Suprapubic skin (tissue), 4 donors: Measurements from ENCODE around the gene RDH14. TPM values are rescaled to one million over a fixed set of nuclear protein-coding genes. Genes with fewer than 3 reads are reported as not detected.

Source experiments
- DNase-seq, 2 donors: peaks; one replicate each; pipeline ENCODE4 v3.0.0-alpha.2; 2019; ENCODE audit warnings: low spot score in 2 of 2
- H3K27ac ChIP-seq: fragments of 200-600 bp; sonication (generic); one replicate; pipeline ENCODE4 v1.5.1; 2019
- H3K27me3 ChIP-seq: fragments of 200-600 bp; sonication (generic); one replicate; pipeline ENCODE4 v1.5.1; 2019
- H3K36me3 ChIP-seq: fragments of 200-600 bp; sonication (generic); one replicate; pipeline ENCODE4 v1.5.1; 2019
- H3K4me1 ChIP-seq: fragments of 200-600 bp; sonication (generic); one replicate; pipeline ENCODE4 v1.5.1; 2019
- H3K4me3 ChIP-seq: fragments of 200-600 bp; sonication (generic); one replicate; pipeline ENCODE4 v1.5.1; 2019; ENCODE audit warnings: mild to moderate bottlenecking
- H3K9me3 ChIP-seq: fragments of 200-600 bp; sonication (generic); one replicate; pipeline ENCODE4 v1.5.1; 2019
- EP300 ChIP-seq: sonication (generic); formaldehyde crosslinking; IDR thresholded peaks from one replicate; pipeline ENCODE4 v1.6.1; 2017; ENCODE audit warnings: antibody characterized with exemption
- POLR2A ChIP-seq, 2 donors: fragments of 450-650 bp; IDR thresholded peaks; one replicate each; pipeline ENCODE4 v1.6.1; 2017; ENCODE audit warnings: antibody characterized with exemption in 2 of 2, mild to moderate bottlenecking in 2 of 2, moderate library complexity in 2 of 2
- POLR2AphosphoS5 ChIP-seq, 3 donors: sonication (generic); formaldehyde crosslinking; IDR thresholded peaks; one replicate each; pipeline ENCODE4 v1.6.1; 2017; ENCODE audit warnings: antibody characterized with exemption in 3 of 3
- WGBS: methylation state at CpG from one replicate; pipeline ENCODE4 v1.1.5; 2018; 5-methylcytosine and 5-hydroxymethylcytosine counted together
- total RNA-seq, 4 donors: library from RNA; depleted of rRNA; stranded (reverse); fragments of >200 nt; gene quantifications; one replicate each; pipeline ENCODE4 v1.1.0, GENCODE V29; 2016
- TF ChIP-seq, protein P1 (sequence below), 2 donors: fragments of 200-600 bp in 1 of 2; fragments of 450-650 bp in 1 of 2; sonication (generic) in 1 of 2; IDR thresholded peaks; one replicate each; pipeline ENCODE4 v1.5.1; 2016 to 2019; ENCODE audit warnings: antibody characterized with exemption in 2 of 2, mild to moderate bottlenecking in 1 of 2, moderate library complexity in 1 of 2

The RDH14 gene
- total RNA-seq, 4 donors from 2014 or later = 13.4 to 18.6 (median 15.1) TPM

DNA sequence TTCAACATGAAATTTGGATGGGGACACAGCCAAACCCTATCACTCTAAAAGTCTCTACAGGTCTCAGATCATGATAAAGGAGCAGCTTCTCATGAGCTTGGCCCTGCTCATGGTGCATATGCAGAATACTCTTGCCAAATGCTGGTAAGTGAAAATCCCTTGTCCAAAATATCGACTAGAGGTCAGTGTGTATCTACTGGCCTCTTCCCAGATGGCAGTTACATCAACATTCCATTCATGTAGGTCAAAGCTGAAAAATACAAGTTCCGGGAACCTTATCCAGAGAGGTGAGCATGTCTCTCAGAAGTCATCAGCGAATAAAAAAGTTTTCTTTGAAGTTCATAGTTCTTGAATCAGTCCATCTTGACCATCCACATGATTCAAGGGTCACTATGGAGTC is 36.5 kb upstream of the RDH14 start:
- no peaks in the 10 kb centered on the region for H3K27me3 ChIP-seq
- WGBS = 95% methylated on average over 3 of the region's 3 CpGs
- H3K4me1 ChIP-seq = peaks cover 3% of the 10 kb centered on the region
- no peak overlapping the region for H3K4me3 ChIP-seq
- no peaks in the 10 kb centered on the region for H3K9me3 ChIP-seq
- no peak overlapping the region for H3K27ac ChIP-seq
- TF ChIP-seq EP300 (no peak), POLR2AphosphoS5 (IDR thresholded peaks at IDR 0.05) (no peak), POLR2A (IDR thresholded peaks at IDR 0.05) (no peak)
- TF ChIP-seq, protein P1, sequence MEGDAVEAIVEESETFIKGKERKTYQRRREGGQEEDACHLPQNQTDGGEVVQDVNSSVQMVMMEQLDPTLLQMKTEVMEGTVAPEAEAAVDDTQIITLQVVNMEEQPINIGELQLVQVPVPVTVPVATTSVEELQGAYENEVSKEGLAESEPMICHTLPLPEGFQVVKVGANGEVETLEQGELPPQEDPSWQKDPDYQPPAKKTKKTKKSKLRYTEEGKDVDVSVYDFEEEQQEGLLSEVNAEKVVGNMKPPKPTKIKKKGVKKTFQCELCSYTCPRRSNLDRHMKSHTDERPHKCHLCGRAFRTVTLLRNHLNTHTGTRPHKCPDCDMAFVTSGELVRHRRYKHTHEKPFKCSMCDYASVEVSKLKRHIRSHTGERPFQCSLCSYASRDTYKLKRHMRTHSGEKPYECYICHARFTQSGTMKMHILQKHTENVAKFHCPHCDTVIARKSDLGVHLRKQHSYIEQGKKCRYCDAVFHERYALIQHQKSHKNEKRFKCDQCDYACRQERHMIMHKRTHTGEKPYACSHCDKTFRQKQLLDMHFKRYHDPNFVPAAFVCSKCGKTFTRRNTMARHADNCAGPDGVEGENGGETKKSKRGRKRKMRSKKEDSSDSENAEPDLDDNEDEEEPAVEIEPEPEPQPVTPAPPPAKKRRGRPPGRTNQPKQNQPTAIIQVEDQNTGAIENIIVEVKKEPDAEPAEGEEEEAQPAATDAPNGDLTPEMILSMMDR (IDR thresholded peaks at IDR 0.05) = no peak
- H3K36me3 ChIP-seq = no peaks in the 10 kb centered on the region
- DNase-seq = no peak

DNA sequence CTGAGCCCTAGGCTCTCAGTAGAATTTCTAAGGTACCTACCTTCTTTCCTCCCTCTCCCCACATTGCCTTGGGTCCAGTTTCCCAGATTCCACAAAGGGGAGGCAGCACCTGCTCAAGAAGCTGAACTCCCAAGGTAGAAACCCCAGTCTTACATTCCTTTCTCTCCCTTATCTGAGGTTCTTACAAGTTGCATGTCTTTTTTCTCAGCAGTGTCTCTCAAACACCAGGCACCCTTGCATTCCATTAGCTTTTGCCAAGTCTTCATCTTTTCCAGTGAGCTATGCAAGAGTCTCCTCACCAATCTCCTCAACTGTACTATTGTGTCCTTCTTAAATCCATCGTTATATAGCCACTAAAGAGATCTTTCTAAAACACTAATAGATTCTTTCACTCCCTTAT is 33.0 kb upstream of the RDH14 start:
- Histone ChIP-seq H3K27ac (no peak overlapping the region), H3K9me3 (no peaks in the 10 kb centered on the region), H3K36me3 (no peaks in the 10 kb centered on the region), H3K27me3 (no peaks in the 10 kb centered on the region), H3K4me3 (no peak overlapping the region), H3K4me1 (no peaks in the 10 kb centered on the region)
- TF ChIP-seq POLR2A (IDR thresholded peaks at IDR 0.05) (no peak), POLR2AphosphoS5 (IDR thresholded peaks at IDR 0.05) (no peak), EP300 (no peak)
- TF ChIP-seq, protein P1 (IDR thresholded peaks at IDR 0.05) = no peak
- DNase-seq = no peak
- WGBS = 93% methylated on average over 1 of the region's 1 CpG

DNA sequence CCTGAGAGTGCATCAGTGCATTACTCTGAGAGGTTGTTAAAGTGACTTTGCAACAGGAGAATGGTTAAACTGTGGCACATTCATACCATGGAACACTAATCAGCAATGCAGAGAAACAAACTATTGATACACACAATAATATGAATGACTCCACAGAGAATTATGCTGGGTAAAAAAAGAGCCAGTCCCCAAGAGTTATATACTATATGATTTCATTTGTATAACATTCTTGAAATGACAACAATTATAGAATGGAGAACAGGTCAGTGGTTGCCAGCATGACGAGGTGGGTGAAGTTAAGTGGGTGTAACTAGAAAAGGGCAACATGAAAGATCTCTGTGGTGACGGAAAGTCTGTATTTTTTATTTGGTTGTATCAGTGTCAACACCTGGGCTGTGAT is 31.9 kb upstream of the RDH14 start:
- no peaks in the 10 kb centered on the region for H3K36me3 ChIP-seq
- 96% methylated on average over 2 of the region's 2 CpGs for WGBS
- no peaks in the 10 kb centered on the region for H3K27me3 ChIP-seq
- no peak overlapping the region for H3K27ac ChIP-seq
- TF ChIP-seq POLR2A (IDR thresholded peaks at IDR 0.05) = no peak
- TF ChIP-seq, protein P1 (IDR thresholded peaks at IDR 0.05) = no peak
- TF ChIP-seq EP300 = no peak
- TF ChIP-seq POLR2AphosphoS5 (IDR thresholded peaks at IDR 0.05) = no peak
- H3K4me3 ChIP-seq = no peak overlapping the region
- no peak for DNase-seq
- no peaks in the 10 kb centered on the region for H3K4me1 ChIP-seq
- H3K9me3 ChIP-seq = no peaks in the 10 kb centered on the region

DNA sequence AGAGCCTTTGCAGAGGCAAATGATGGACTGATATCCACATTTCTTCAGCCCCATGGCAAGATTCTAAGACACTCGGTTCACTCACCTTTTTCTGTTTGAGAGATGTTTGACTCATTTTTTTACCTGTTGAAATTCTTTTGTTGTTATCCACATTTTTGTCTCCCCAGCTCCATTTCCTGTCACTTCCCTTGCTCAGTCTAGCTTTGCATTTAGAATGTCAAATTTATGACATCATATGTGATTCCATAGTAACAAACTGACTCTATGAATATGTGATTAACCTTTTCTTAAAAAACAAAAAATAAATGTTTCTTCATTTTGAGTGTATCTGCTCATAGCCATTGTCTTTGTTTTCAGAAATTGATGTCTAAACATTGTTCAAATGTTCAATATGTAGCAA is 28.9 kb upstream of the RDH14 start, which contains the start of gene NT5C1B:
TSS of gene NT5C1B (minus strand) at position 216 of the 400 bp plus-strand sequence. CDS start at position 115, 101 bp downstream.
- H3K27ac ChIP-seq = no peak within 1 kb of the TSS
- no peaks in the 10 kb centered on the region for H3K36me3 ChIP-seq
- no peaks in the 10 kb centered on the region for H3K27me3 ChIP-seq
- DNase-seq = no peak
- TF ChIP-seq EP300 = no peak
- TF ChIP-seq POLR2AphosphoS5 (IDR thresholded peaks at IDR 0.05) = no peak
- TF ChIP-seq, protein P1 (IDR thresholded peaks at IDR 0.05) = no peak
- no peak for TF ChIP-seq POLR2A (IDR thresholded peaks at IDR 0.05)
- H3K9me3 ChIP-seq = no peaks in the 10 kb centered on the region
- WGBS = 86% methylated on average over 1 of the region's 1 CpG
- no peak within 1 kb of the TSS for H3K4me3 ChIP-seq
- no peaks in the 10 kb centered on the region for H3K4me1 ChIP-seq

DNA sequence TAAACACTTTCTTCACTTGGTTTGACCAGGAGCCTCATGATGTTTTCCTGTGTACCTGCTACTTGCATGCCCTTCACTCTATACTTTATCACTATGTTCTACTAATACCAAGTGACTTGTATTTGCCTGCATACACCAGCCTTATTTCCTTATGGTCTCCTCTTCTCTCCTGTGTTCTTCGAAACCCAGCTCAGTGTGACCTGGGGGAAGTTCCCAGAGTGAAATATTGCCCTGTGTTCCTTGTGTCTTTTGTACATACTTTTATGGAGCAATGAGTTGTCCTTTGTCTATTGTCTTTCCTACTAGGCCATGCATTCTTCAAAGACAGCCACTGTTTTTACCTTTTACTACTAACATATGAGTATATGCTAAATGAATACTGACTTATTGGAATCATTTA is 28.3 kb upstream of the RDH14 start:
- no peak for TF ChIP-seq EP300
- TF ChIP-seq POLR2A (IDR thresholded peaks at IDR 0.05) = no peak
- H3K36me3 ChIP-seq = no peaks in the 10 kb centered on the region
- no peaks in the 10 kb centered on the region for H3K4me1 ChIP-seq
- no peak overlapping the region for H3K4me3 ChIP-seq
- DNase-seq = no peak
- no peaks in the 10 kb centered on the region for H3K27me3 ChIP-seq
- no peak overlapping the region for H3K27ac ChIP-seq
- no peaks in the 10 kb centered on the region for H3K9me3 ChIP-seq
- WGBS = 86% methylated on average over 1 of the region's 1 CpG

DNA sequence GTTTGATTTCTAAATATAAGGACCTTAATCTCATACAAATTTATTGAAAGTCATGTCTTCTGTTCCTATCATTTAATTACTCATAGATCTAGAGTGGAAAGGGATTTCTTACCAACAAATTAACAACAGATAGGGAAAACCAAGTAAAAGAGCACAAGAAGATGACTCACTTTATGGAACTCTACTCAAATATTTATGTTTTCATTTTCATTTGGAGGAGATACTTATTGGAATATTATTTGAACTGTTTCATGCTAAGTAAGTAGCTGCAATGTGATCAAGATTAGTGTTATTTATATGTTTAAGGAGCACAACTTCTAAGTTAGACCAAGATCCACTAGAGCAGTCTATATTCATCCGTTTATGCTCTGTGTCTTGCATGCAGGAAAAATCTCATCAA is 27.6 kb upstream of the RDH14 start:
- H3K27ac ChIP-seq = no peak overlapping the region
- H3K36me3 ChIP-seq = no peaks in the 10 kb centered on the region
- no peak for DNase-seq
- TF ChIP-seq EP300 = no peak
- no peaks in the 10 kb centered on the region for H3K4me1 ChIP-seq
- no peaks in the 10 kb centered on the region for H3K9me3 ChIP-seq
- H3K4me3 ChIP-seq = no peak overlapping the region
- H3K27me3 ChIP-seq = no peaks in the 10 kb centered on the region
- WGBS = 91% methylated on average over 1 of the region's 1 CpG
